Measurements from ENCODE around the gene PXDC1. TPM values are rescaled to one million over a fixed set of nuclear protein-coding genes. Genes with fewer than 3 reads are reported as not detected.

PXDC1 gene
- total and polyA plus RNA-seq, 2 experiments from 2014 or later = 1.2 to 1.8 TPM

DNA sequence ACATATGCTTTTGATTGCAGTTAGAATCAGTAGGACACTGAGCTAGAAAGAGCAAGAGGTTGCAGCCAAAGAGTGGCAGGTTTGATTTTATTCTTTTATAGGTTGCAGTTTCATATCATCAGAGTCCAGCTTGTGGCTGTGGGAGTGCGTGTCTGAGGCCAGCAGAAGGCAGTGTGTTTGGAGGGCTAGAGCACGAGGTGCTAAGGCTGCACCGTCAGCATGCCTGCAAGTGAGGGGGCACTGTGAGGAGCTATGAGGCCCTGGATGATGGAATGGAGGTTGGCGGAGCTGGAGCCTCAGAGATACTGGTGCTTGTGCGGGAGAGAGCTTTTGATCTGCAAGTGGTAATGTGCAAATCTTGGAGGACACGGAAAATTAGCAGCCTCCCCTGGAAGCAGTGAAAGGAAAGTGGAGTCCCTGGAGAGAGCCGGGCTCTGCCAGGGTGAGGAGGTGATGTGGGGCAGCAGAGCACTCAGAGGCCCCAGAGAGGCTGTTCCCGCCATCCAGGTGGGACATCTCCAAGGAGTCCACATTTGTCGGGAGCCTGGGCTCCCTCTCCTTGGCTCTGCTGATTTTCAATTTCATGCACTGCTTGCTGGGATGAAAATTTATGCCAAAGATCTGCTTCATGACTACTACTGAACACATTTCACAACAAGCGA lies 43.6 kb downstream of the PXDC1 start:
- no peak overlapping the region for H2AFZ ChIP-seq
- H3K27me3 ChIP-seq (ENCODE audit: insufficient read depth) = no peaks in the 10 kb centered on the region
- DNase-seq (ENCODE audit: low spot score) (no peak), ATAC-seq (no peak)
- H3K36me3 ChIP-seq (ENCODE audit: insufficient read depth) = no peaks in the 10 kb centered on the region
- no peaks in the 10 kb centered on the region; the same call in 2 of the 3 replicates for H3K36me3 Mint-ChIP-seq (ENCODE audit: low read depth)
- H3K4me3 ChIP-seq = no peak overlapping the region
- H3K9me2 ChIP-seq (ENCODE audit: insufficient read depth) = peaks cover 15% of the 10 kb centered on the region; the same call in 1 of the 2 replicates
- H3K4me2 ChIP-seq = no peak overlapping the region
- H3K4me1 Mint-ChIP-seq = no peaks in the 10 kb centered on the region
- H3K9me3 Mint-ChIP-seq = peaks cover 16% of the 10 kb centered on the region; the same call in 2 of the 3 replicates
- no peaks in the 10 kb centered on the region for H3K79me2 ChIP-seq (replicated peaks; ENCODE audit: insufficient read depth)
- H3K27me3 Mint-ChIP-seq (ENCODE audit: insufficient read depth, low read depth, poor library complexity) = peaks cover 10% of the 10 kb centered on the region
- no peak overlapping the region for H3K4me3 Mint-ChIP-seq
- no peaks in the 10 kb centered on the region for H3K4me1 ChIP-seq (ENCODE audit: insufficient read depth)
- no peak for TF ChIP-seq EZH2phosphoT487 (IDR thresholded peaks at IDR 0.05; ENCODE audit: unreplicated experiment)
- no peak for TF ChIP-seq JUNB (IDR thresholded peaks at IDR 0.05; ENCODE audit: unreplicated experiment)
- no peaks in the 10 kb centered on the region for H4K20me1 ChIP-seq (replicated peaks; ENCODE audit: insufficient read depth)
- H3K27ac ChIP-seq (ENCODE audit: low read depth) = no peak overlapping the region
- no peak overlapping the region for H3K27ac Mint-ChIP-seq
- no peaks in the 10 kb centered on the region for H3F3A ChIP-seq (replicated peaks; ENCODE audit: low read depth)

DNA sequence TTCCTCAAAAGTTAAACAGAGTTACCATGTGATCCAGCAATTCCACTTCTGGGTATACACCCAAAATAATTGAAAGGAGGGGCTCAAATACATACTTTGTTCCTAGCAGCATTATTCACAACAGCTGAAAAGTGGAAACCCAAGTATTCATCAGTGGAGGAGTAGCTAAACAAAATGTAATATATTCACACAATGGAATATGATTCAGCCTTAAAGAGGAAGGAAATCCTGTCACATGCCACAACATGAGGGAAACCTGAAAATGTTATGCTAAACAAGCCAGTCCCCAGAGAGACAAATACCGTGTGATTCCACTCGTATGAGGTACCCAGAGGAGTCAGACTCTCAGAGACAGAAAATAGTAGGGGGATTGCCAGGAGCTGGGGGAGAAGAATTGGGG lies 44.5 kb downstream of the PXDC1 start:
- Mint-ChIP-seq H3K27ac (no peak overlapping the region), H3K27me3 (ENCODE audit: insufficient read depth, low read depth, poor library complexity) (peaks cover 8% of the 10 kb centered on the region), H3K9me3 (peaks cover 16% of the 10 kb centered on the region; the same call in 2 of the 3 replicates), H3K4me1 (no peaks in the 10 kb centered on the region), H3K36me3 (ENCODE audit: low read depth) (no peaks in the 10 kb centered on the region; the same call in 2 of the 3 replicates), H3K4me3 (no peak overlapping the region)
- no peaks in the 10 kb centered on the region for H3K36me3 ChIP-seq (ENCODE audit: insufficient read depth)
- H3F3A ChIP-seq (replicated peaks; ENCODE audit: low read depth) = no peaks in the 10 kb centered on the region
- peaks cover 15% of the 10 kb centered on the region; the same call in 1 of the 2 replicates for H3K9me2 ChIP-seq (ENCODE audit: insufficient read depth)
- no peak for ATAC-seq
- H3K27ac ChIP-seq (ENCODE audit: low read depth) = no peak overlapping the region
- H2AFZ ChIP-seq = no peak overlapping the region
- H4K20me1 ChIP-seq (replicated peaks; ENCODE audit: insufficient read depth) = no peaks in the 10 kb centered on the region
- H3K4me3 ChIP-seq = no peak overlapping the region
- H3K27me3 ChIP-seq (ENCODE audit: insufficient read depth) = no peaks in the 10 kb centered on the region
- no peaks in the 10 kb centered on the region for H3K4me1 ChIP-seq (ENCODE audit: insufficient read depth)
- H3K79me2 ChIP-seq (replicated peaks; ENCODE audit: insufficient read depth) = no peaks in the 10 kb centered on the region
- no peak overlapping the region for H3K4me2 ChIP-seq
- no peak for DNase-seq (ENCODE audit: low spot score)
- TF ChIP-seq JUNB (IDR thresholded peaks at IDR 0.05; ENCODE audit: unreplicated experiment) = no peak
- TF ChIP-seq CREB1 (CRISPR knock-in tag; IDR thresholded peaks at IDR 0.05; ENCODE audit: low read depth) = no peak
- TF ChIP-seq STAT1 (IDR thresholded peaks at IDR 0.05; ENCODE audit: unreplicated experiment) = no peak
- TF ChIP-seq ZNF331 (CRISPR knock-in tag; IDR thresholded peaks at IDR 0.05; ENCODE audit: low read depth) = no peak
- TF ChIP-seq NANOG (IDR thresholded peaks at IDR 0.05; ENCODE audit: borderline replicate concordance) = no peak
- no peak for TF ChIP-seq POLR2AphosphoS5 (IDR thresholded peaks at IDR 0.05; ENCODE audit: low read depth)
- TF ChIP-seq, protein P1, sequence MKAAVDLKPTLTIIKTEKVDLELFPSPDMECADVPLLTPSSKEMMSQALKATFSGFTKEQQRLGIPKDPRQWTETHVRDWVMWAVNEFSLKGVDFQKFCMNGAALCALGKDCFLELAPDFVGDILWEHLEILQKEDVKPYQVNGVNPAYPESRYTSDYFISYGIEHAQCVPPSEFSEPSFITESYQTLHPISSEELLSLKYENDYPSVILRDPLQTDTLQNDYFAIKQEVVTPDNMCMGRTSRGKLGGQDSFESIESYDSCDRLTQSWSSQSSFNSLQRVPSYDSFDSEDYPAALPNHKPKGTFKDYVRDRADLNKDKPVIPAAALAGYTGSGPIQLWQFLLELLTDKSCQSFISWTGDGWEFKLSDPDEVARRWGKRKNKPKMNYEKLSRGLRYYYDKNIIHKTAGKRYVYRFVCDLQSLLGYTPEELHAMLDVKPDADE (IDR thresholded peaks at IDR 0.05) = no peak
- no peak for TF ChIP-seq ZNF114 (CRISPR knock-in tag; IDR thresholded peaks at IDR 0.05)
- TF ChIP-seq, protein P2, sequence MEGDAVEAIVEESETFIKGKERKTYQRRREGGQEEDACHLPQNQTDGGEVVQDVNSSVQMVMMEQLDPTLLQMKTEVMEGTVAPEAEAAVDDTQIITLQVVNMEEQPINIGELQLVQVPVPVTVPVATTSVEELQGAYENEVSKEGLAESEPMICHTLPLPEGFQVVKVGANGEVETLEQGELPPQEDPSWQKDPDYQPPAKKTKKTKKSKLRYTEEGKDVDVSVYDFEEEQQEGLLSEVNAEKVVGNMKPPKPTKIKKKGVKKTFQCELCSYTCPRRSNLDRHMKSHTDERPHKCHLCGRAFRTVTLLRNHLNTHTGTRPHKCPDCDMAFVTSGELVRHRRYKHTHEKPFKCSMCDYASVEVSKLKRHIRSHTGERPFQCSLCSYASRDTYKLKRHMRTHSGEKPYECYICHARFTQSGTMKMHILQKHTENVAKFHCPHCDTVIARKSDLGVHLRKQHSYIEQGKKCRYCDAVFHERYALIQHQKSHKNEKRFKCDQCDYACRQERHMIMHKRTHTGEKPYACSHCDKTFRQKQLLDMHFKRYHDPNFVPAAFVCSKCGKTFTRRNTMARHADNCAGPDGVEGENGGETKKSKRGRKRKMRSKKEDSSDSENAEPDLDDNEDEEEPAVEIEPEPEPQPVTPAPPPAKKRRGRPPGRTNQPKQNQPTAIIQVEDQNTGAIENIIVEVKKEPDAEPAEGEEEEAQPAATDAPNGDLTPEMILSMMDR (conservative IDR thresholded peaks at IDR 0.05; ENCODE audit: low read depth in 2 of 2) = no peak
- TF ChIP-seq, protein P3, sequence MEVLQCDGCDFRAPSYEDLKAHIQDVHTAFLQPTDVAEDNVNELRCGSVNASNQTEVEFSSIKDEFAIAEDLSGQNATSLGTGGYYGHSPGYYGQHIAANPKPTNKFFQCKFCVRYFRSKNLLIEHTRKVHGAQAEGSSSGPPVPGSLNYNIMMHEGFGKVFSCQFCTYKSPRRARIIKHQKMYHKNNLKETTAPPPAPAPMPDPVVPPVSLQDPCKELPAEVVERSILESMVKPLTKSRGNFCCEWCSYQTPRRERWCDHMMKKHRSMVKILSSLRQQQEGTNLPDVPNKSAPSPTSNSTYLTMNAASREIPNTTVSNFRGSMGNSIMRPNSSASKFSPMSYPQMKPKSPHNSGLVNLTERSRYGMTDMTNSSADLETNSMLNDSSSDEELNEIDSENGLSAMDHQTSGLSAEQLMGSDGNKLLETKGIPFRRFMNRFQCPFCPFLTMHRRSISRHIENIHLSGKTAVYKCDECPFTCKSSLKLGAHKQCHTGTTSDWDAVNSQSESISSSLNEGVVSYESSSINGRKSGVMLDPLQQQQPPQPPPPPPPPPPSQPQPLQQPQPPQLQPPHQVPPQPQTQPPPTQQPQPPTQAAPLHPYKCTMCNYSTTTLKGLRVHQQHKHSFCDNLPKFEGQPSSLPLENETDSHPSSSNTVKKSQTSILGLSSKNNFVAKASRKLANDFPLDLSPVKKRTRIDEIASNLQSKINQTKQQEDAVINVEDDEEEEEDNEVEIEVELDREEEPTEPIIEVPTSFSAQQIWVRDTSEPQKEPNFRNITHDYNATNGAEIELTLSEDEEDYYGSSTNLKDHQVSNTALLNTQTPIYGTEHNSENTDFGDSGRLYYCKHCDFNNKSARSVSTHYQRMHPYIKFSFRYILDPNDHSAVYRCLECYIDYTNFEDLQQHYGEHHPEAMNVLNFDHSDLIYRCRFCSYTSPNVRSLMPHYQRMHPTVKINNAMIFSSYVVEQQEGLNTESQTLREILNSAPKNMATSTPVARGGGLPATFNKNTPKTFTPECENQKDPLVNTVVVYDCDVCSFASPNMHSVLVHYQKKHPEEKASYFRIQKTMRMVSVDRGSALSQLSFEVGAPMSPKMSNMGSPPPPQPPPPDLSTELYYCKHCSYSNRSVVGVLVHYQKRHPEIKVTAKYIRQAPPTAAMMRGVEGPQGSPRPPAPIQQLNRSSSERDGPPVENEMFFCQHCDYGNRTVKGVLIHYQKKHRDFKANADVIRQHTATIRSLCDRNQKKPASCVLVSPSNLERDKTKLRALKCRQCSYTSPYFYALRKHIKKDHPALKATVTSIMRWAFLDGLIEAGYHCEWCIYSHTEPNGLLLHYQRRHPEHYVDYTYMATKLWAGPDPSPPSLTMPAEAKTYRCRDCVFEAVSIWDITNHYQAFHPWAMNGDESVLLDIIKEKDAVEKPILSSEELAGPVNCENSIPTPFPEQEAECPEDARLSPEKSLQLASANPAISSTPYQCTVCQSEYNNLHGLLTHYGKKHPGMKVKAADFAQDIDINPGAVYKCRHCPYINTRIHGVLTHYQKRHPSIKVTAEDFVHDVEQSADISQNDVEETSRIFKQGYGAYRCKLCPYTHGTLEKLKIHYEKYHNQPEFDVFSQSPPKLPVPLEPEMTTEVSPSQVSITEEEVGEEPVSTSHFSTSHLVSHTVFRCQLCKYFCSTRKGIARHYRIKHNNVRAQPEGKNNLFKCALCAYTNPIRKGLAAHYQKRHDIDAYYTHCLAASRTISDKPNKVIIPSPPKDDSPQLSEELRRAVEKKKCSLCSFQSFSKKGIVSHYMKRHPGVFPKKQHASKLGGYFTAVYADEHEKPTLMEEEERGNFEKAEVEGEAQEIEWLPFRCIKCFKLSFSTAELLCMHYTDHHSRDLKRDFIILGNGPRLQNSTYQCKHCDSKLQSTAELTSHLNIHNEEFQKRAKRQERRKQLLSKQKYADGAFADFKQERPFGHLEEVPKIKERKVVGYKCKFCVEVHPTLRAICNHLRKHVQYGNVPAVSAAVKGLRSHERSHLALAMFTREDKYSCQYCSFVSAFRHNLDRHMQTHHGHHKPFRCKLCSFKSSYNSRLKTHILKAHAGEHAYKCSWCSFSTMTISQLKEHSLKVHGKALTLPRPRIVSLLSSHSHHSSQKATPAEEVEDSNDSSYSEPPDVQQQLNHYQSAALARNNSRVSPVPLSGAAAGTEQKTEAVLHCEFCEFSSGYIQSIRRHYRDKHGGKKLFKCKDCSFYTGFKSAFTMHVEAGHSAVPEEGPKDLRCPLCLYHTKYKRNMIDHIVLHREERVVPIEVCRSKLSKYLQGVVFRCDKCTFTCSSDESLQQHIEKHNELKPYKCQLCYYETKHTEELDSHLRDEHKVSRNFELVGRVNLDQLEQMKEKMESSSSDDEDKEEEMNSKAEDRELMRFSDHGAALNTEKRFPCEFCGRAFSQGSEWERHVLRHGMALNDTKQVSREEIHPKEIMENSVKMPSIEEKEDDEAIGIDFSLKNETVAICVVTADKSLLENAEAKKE (CRISPR knock-in tag; IDR thresholded peaks at IDR 0.05) = no peak
- no peak for TF ChIP-seq EZH2phosphoT487 (IDR thresholded peaks at IDR 0.05; ENCODE audit: unreplicated experiment)
- TF ChIP-seq EZH2 (IDR thresholded peaks at IDR 0.05; ENCODE audit: low read depth, unreplicated experiment) = no peak
